ENCODE measurements around the gene PDE4D. TPM values are rescaled to one million over a fixed set of nuclear protein-coding genes. Genes with fewer than 3 reads are reported as not detected.
A peak's percentile ranks its signal among the peaks of the same experiment; 100 is the strongest.

The PDE4D gene
- total RNA-seq, 1 donor from 2014 or later = 34.5 TPM

DNA sequence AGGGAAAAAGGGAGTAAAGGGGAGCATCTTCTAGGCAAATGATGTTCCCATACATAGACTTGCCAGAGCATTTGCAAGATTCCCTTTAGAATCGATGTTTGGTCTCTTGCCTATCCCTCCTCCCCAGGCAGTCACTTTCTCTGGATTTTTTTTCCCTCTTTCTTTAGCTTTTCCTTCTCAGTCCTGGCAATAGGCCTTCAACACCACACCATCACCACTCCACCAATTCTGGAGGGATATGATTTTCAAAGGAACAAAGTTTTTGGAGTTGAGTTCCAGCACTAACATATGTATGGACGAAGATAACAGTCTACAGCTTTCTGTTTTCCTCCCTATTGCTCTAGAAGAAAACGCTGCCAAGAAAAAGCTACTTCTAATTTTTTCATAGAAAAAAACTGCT, 377.4 kb downstream of the PDE4D start:
- H3K4me3 ChIP-seq = no peak overlapping the region
- no peaks in the 10 kb centered on the region for H3K36me3 ChIP-seq
- no peaks in the 10 kb centered on the region for H3K9me3 ChIP-seq (replicated peaks)
- intact Hi-C loops (cut with micrococcal nuclease) = no loop called here
- H3K27ac ChIP-seq (replicated peaks) = no peak overlapping the region
- H3K27me3 ChIP-seq (ENCODE audit: low read depth) = no peaks in the 10 kb centered on the region
- DNase-seq = no peak
- H3K4me1 ChIP-seq = no peaks in the 10 kb centered on the region
- TF ChIP-seq, protein P1, sequence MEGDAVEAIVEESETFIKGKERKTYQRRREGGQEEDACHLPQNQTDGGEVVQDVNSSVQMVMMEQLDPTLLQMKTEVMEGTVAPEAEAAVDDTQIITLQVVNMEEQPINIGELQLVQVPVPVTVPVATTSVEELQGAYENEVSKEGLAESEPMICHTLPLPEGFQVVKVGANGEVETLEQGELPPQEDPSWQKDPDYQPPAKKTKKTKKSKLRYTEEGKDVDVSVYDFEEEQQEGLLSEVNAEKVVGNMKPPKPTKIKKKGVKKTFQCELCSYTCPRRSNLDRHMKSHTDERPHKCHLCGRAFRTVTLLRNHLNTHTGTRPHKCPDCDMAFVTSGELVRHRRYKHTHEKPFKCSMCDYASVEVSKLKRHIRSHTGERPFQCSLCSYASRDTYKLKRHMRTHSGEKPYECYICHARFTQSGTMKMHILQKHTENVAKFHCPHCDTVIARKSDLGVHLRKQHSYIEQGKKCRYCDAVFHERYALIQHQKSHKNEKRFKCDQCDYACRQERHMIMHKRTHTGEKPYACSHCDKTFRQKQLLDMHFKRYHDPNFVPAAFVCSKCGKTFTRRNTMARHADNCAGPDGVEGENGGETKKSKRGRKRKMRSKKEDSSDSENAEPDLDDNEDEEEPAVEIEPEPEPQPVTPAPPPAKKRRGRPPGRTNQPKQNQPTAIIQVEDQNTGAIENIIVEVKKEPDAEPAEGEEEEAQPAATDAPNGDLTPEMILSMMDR (IDR thresholded peaks at IDR 0.05; ENCODE audit: borderline replicate concordance) = no peak

GRCh38 chr5:59506285-59506877, 387.1 kb downstream of the PDE4D start:
- DNase-seq = no peak
- no peaks in the 10 kb centered on the region for H3K9me3 ChIP-seq (replicated peaks)
- no peaks in the 10 kb centered on the region for H3K4me1 ChIP-seq
- no peaks in the 10 kb centered on the region for H3K36me3 ChIP-seq
- H3K4me3 ChIP-seq = no peak overlapping the region
- TF ChIP-seq, protein P1 (IDR thresholded peaks at IDR 0.05; ENCODE audit: borderline replicate concordance) = peak; percentile 69
- H3K27me3 ChIP-seq (ENCODE audit: low read depth) = no peaks in the 10 kb centered on the region
- intact Hi-C loops (cut with micrococcal nuclease) = loop anchor here (5.0 kb wide), 1 partner anchor 166 kb away; no protein-coding TSS in a partner anchor
- no peak overlapping the region for H3K27ac ChIP-seq (replicated peaks)

DNA sequence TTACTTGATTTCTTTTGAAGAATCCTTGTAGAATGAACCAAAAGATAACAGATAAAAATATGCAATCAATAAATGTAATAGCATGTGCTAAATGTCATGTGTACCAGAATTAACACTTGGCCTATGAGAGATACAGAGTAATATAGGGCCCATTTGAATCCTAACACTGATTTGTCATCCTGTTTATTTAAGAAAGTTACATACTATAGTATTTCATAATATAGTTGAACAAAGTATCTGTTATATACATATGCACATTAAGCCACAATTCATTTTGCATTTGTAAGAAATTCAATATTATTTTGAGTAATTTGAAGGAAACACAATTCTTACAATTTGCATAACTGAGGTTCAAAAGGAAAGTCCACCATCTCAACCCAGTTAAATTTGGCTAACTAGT, 389.5 kb downstream of the PDE4D start:
- H3K36me3 ChIP-seq = no peaks in the 10 kb centered on the region
- no peaks in the 10 kb centered on the region for H3K9me3 ChIP-seq (replicated peaks)
- H3K27me3 ChIP-seq (ENCODE audit: low read depth) = no peaks in the 10 kb centered on the region
- TF ChIP-seq, protein P1 (IDR thresholded peaks at IDR 0.05; ENCODE audit: borderline replicate concordance) = no peak
- H3K27ac ChIP-seq (replicated peaks) = no peak overlapping the region
- no peak overlapping the region for H3K4me3 ChIP-seq
- H3K4me1 ChIP-seq = no peaks in the 10 kb centered on the region
- intact Hi-C loops (cut with micrococcal nuclease) = no loop called here
- no peak for DNase-seq

DNA sequence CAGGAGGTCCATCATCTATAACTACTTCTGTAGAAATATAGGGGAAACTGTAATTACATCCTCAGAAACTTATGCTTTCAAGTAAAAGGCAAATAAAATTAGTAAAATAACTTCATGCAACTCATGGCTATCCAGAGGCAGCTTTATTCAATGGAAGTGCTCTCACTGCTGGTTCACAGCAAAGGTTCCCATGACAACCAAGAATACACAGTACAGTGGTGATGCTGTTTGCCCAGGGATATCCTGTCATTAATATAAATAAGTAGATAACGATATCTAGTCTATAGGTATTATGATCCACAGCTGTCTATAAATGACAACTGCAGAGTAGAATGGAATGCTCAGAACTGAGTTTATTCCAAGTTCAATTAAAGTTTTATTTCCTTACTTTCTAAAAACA, 390.3 kb downstream of the PDE4D start:
- Histone ChIP-seq H3K4me3 (no peak overlapping the region), H3K9me3 (replicated peaks) (no peaks in the 10 kb centered on the region), H3K27ac (replicated peaks) (no peak overlapping the region), H3K27me3 (ENCODE audit: low read depth) (no peaks in the 10 kb centered on the region), H3K4me1 (no peaks in the 10 kb centered on the region), H3K36me3 (no peaks in the 10 kb centered on the region)
- intact Hi-C loops (cut with micrococcal nuclease) = no loop called here
- TF ChIP-seq, protein P1 (IDR thresholded peaks at IDR 0.05; ENCODE audit: borderline replicate concordance) = no peak
- no peak for DNase-seq

- Histone ChIP-seq H3K9me3 (replicated peaks) (no peaks in the 10 kb centered on the region), H3K27me3 (ENCODE audit: low read depth) (no peaks in the 10 kb centered on the region), H3K27ac (replicated peaks) (no peak overlapping the region), H3K36me3 (no peaks in the 10 kb centered on the region), H3K4me3 (no peak overlapping the region), H3K4me1 (no peaks in the 10 kb centered on the region)
- TF ChIP-seq, protein P1 (IDR thresholded peaks at IDR 0.05; ENCODE audit: borderline replicate concordance) = no peak
- intact Hi-C loops (cut with micrococcal nuclease) = no loop called here
- DNase-seq = no peak
Measured at GRCh38 chr5:59501316-59501715, 392.2 kb downstream of the PDE4D start.

Data from left ventricle myocardium inferior (tissue), 1 donor.